IPS-NIHi11 (cell line): ENCODE data around the gene RPS6KC1.
"Not testable (repeated sequence)": the region's sequence is repeated elsewhere in the genome, so short reads cannot be mapped to it uniquely, and the experiment has no call there.

Source experiments
- DNase-seq: peaks from one replicate; pipeline ENCODE4 v3.0.0; 2012; ENCODE audit warnings: mixed read lengths, low spot score

Gene RPS6KC1

DNA sequence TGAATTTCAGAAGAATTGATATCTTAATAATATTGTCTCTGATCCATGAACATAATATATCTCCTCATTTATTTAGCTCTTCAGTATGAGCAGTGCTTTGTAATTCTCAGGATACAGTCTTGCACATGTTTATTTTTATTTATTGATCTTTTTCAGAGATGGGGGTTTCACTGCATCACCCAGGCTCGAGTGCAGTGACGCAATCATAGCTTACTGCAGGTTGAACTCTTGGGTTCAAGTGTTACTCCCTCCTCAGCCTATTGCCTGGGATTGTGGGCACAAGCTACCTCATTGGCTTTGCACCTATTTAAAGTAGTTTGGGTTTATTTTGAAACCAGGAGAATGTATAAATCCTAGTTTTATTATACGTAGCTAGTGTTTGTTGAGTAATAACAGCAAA, 4.7 kb downstream of the RPS6KC1 start:
- DNase-seq, result no peak

DNA sequence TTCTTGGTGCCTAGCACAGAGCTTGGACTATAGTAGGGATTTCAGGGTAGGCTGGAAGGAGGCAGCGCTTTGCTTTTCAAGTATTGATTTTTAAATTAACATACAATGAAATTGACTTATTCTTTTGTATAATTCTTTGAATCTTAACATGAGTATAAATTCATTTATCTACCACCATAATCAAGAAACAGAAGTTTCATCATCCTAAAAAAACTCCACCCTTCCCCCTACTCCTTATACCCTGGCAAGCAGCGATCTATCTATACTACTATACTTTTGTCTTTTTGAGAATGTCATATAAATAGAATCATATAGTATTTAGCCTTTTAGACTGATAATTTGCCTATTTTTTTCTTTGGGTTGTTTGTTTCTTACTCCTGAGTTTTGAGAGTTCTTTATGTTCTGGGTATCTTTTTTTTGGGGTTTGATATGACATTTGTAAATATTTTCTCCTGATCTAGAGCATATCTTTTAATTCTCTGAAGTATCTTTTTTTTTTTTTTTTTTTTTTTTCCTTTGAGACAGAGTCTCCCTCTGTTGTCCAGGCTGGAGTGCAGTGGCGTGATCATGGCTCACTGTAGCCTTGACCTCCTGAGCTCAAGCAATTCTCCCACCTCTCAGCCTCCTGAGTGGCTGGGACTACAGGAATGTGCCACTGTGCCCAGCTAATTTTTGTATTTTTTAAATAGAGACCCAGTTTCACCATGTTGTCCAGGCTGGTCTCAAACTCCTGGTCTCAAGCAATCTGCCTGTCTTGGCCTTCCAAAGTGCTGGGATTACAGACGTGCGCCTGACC, 6.4 kb downstream of the RPS6KC1 start:
- DNase-seq, result no peak

DNA sequence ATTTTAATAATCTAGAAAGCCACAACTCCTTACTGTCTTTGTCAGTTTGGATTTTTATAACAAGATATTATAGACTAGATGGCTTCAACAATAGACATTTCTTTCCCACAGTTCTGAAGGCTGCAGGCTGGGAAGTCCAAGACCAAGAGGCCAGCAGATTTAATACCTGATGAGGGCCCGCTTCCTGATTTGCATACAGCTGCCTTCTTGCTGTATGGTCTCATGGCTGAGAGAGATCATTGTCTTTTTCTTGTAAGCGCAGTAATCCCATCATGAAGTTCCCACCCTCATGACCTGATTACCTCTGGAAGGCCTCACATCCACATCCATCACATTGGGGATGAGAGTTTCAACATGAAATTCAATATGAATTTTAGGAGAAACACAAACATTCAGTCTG, 9.8 kb downstream of the RPS6KC1 start:
- no peak for DNase-seq

DNA sequence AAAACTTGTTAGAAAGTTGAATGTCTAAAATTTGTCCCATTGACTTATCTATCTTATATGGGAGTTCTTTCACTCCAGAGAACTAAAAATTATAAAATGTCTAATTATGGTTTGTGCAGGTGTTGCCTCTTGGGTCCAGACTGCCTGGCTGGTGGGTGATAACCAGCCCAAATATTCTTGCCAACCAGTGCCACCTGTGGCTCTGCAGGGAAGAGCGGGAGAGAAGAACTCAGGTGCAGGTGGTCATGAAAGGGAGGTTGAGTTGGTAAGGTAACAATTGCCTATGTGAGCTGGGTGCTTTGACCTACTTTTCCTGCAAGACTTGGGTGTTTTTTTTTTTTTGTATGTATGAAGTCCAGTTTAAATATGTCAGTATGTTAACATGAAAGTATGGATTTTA, 10.2 kb downstream of the RPS6KC1 start:
- DNase-seq, result peak; percentile 24

DNA sequence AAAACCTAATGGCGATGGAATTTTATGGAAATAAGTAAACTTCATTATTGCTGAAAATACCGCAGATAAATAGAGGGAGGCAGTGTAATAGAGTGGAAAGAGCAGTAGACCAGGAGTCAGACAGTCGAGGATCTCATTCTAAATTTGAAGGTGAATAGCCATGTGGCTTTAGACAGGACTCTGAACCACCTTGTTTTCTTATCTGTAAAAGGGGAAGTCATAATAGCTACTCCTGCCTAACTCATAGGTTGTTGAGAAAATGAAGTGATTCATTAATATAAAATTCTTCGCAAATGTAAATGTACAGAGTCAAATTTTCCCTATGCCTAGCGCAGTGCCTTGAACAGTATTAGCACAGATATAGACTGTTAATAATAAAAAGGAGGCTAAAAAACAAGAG, 14.8 kb downstream of the RPS6KC1 start:
- DNase-seq, result no peak

DNA sequence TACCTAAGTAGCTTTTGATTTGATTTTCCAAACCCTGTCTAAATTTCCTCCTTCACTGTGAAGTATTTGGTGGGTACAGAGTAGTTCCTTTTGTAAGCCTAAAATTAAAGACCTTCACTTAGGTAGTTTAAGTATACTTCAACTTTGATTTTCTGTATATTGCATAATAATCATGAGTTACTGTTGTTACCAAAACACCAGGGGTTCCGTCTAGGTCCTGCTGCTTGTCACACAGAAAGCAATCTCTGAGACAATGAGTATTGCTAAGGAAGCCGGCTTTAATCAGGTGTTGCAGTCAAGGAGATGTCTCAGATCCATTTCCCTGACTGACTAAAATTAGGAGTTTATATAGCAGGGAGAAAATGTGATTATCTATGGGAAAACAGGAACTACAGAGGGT, 15.3 kb downstream of the RPS6KC1 start:
- DNase-seq, result no peak

DNA sequence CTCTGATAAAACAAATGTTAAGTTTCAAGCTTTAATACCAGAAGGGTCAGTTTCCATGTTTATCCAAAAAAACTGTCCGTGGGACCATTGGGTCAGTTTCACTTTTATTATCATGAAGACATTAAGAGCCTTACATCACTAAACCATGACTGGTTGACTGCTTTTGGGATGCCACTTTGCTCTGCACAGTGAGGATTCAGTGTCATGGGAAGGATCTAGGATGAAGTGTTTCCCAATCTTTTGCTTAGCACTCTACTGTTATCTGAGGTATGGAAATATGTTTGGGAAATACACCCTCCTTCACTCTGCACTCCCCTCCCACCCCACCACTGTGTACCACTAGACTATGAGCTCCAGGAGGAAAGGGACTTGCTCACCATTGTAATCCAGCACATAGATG, 16.3 kb downstream of the RPS6KC1 start:
- no peak for DNase-seq

DNA sequence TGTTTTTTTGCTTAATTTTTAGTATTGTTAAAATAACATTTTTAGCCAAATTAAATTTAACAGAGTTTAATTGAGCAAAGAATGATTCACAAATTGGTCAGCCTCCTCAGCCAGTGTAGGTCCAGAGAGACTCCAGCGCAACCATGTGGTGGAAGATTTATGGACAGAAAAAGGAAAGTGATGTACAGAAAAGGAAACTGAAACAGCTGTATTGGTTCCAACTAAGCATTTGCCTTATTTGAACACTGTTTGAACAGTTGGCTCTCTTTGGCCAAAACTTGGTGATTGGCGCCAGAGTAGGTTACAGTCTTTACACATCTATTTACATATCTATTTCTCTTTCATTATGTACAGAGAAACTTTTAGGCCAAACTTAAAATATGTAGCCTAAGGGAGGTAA, 19.4 kb downstream of the RPS6KC1 start:
- DNase-seq, result no peak

DNA sequence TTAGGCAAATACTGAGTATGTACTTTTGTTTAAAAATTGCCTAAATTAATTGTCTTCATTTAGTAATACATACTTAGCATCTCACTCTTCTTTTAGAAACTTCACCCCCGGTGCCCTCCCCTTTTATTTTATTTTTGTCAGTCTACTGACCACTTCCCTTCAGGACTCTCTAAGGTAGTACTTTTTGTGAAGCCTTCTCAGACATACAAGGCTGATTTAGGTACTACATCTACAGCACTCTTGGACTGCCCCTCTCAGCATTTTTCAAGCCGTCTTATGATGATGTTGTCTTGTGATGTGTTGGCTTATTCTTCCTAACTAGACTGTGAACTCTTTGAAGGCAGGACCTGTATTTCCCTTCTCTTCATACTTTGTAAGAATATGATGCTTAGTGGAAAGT, 24.7 kb downstream of the RPS6KC1 start:
- no peak for DNase-seq

DNA sequence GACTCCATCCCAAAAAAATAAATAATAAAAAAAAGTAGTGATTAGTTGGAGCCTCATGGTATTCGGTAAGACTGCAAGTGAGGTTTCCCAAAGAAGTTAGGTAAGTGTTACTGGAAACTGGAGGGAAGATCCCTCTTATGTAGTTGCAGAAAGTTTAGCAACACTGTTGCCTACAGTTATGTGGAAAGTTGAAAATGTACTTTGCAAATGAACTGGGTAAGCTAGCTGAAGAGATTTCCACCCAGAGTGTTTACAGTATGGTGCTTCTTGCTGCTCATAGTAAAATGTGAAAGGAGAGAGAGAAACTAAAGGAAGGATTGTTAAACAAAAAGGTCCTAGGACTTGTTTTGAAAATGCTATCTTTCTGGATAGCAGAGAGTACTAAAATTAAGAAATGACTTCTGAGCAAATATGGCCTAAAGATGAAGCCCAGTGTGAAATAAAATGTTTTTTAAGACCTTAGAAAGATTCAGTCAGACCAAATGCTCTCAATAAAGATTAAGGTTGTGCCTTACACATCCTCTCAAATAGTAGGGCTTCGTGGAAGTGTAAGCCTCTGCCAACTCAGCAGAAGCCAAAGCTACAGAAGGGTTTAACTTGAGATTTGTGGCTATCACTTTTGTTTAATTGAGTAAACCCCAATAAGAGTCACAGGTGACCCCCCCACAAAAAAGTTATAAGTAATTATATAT, 31.5 kb downstream of the RPS6KC1 start:
- DNase-seq, result no peak

DNA sequence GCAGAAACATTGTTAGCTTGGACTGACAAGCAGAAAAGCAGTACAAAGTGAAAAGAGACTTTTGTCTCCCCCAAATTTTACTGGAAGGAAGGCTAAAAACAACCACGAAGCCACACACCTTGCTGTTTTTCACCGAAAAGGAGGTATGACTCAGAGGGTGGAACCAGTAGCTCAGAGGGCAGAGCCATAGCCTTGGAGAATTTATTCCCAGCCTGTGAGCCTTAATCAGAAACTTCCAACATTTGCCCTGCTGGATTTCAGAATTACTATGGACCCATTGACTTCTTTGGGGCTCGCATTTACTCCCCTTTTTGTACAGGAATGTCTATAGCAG, 32.0 kb downstream of the RPS6KC1 start:
- no peak for DNase-seq

DNA sequence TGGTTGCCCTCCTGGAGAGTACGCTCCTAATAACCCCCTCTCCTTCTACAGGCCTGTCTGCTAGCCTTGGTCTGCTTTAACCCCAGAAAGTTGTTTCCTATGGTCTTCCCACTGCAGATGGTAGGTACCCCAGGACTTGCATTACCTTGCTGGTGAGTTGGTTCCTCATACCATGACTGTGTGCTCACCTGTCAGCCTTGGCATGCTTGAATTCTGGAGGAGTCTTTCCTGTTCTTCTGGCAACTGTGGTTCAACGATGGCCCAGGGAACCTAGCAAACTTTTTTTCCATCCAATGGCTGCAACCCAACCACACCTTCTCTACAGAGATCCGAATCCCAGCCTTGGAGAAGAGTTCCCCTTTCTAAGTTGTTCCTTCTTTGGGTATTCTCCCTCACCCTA, 36.9 kb downstream of the RPS6KC1 start:
- no peak for DNase-seq

DNA sequence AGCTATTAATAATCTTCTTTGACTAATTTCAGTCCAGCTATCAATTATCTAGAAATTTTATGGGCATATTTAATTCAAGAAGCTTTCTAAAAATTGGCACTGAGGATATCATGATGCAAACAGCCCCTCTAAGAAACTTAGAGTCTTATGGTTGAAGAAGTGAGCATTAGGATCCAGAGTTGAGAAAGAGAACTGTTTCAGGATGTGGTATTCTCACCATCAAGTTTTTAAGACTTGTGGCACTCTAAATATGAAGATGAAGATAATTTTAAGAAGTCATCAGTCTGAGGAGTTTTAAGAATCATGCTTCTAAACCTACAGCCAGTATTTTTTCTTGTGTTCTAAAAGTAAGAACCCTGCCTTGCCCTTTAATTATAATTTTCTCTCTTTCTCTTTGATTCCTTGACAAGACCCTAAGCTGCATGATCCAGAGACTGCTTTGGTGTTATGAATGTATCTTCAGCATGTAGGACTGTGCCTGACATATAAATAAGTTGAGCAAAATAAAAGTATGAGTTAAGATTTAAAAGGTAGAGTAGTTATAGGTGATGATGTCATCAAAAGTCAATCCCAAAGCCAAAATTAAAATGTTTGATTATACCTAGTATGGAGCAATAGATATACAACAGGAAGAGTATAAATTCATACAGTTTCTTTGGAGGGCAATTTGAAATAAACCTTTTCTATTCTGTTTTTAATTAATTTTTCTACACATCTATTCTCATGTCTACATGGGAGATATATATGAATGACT, 39.1 kb downstream of the RPS6KC1 start:
- no peak for DNase-seq

DNA sequence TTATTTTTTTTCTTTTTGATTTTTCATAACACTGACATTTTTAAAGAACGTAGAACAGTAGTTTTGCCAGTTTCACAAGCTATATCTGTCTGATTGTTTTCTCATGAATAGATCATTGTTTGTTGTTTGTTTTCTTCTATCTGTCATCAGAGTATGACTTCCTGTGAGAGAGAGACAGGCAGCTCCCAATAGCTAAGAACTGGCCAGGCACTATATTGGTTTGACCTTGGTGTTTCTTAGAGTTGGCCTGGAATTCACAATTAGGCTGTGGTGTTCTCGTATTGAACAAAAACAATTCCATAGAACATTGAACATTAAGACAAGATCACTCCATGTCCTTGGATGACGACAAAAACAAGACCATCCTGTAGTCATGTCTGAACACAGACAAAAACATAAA, 43.4 kb downstream of the RPS6KC1 start:
- no peak for DNase-seq

DNA sequence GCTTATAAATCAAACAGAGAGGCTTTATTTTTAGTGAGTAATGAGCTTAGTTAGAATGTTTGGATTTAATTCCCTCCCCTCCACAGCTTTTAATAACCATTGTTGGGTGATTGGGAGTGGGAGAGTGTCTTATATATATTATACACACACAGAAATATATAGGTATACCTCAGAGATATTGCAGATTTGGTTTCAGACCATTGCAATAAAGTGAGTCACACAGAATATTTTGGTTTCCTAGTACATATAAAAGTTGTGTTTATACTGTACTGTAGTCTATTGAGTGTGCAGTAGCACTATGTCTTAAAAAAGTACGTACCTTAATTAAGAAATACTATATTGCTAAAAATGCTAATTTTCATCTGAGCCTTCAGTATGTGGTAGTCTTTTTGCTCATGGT, 44.4 kb downstream of the RPS6KC1 start:
- DNase-seq, result no peak

DNA sequence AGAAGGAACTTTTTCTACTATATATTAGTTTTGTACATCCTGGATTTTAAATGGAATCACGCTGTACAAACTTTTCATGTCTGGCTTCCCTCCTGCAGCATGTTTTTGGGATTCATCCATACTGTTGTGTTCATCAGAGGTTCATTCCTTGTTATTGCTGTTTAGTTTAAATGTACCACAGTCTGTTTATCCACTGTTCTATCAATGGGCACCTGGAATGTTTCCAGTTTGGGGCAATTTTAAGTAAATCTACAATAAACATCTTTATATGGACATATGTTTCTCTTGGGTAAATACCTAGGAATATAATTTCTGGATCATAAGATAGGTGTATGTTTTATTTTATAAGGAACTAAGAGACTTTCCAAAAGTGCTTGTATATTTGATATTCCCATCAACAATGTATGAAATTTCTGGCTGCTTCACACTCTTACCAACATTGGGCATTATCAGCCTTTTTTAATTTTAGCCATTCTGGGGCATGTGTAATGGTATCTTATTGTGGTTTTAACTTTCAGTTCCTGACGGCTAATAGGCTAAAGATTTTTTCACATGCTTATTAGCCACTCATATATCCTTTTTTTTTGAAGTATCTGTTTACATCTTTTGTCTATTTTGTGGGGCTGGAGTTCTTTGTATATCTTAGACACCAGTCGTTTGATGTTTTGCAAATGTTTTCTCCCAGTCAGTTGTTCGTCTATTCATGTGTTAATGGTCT, 48.8 kb downstream of the RPS6KC1 start:
- no peak for DNase-seq

DNA sequence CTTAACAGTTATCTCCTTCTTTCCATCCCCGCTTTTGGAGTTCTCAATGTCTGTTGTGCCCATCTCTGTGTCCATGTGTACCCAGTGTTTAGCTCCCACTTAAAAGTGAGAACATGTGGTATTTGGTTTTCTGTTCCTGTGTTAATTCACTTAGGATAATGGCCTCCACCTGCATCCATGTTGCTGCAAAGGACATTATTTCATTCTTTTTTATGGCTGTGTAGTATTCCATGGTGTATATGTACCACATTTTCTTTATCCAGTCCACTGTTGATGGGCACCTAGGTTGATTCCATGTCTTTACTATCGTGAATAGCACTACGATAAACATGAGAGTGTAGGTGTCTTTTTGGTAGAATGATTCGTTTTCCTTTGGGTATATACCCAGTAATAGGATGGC, 49.5 kb downstream of the RPS6KC1 start:
- DNase-seq, result not testable (repeated sequence)

DNA sequence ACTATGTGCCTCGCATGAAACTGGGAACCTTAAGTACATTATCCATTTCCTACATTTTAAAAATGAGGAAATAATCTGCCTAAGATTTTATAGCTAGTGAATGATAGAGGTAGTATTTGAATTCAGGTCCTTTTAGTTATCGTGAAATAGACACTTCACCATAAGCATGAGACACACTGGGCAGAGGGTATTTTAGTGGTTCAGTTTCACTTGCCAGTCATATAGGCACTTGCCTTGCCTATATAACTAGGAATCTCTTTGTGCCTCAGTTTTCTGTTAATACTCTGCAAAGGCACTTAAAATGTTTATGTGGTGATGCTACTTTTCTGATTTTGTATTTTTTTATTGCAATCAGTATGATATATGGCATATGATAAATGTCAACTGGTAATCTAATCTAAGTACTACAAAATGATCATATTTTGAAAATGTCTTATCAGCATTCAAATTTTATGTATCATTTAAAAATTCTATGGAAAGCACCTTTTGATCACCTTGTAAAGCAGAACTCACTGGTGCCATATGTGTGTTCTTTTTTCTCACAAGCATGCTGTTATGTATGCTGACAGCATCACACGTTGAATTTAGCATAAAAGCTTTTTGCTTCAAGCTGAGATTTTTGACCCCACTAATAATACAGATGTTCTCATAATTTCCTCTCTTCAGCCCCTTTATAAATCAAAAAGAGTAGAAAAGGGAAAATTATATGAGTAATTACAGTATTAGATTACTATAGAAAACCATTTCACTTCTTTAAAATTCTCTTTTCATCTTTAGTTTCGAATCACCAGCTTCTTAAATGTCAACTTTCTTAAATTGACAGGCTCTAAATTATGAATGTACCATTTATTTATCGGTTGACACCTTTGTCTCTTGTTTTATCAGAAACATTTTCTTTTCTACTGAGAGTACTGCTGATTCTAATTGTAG, 52.6 kb downstream of the RPS6KC1 start:
- no peak for DNase-seq

DNA sequence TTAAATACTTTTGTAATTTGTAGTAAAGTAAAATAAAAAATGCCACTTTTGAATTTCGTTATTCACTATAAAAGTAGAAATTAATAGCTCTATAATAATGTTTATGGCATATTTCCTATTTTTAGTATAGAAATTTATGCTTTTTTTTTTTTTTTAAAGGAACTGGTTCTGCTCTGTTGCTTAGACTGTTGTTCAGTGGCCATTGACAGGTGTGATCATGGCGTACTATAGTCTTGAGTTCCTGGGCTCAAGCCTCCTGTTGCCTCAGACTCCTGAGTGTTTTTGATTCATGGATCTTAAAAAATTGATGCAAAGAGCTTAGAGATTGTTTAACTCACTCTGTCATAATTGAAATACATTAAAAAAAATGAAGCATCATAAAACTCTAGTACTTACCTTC, 53.6 kb downstream of the RPS6KC1 start:
- DNase-seq, result no peak

DNA sequence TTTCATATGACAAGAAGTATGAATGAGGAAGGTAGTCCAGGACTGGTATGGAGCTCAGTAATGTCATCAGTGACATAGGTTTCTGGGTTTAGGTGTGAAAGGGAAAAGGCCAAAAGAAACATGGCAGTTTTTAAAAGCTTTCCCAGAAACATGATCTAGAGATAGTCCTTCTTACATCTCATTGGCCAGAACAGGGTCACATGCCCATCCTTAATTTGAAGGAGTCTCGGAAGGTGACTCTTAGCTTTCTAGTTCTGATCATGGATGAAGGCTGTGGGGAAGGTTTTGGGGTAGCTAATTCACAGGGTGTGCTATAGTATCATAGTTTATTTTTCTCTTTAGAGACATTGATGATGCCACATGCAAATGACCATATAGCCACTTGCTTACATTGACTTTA, 55.3 kb downstream of the RPS6KC1 start:
- DNase-seq, result no peak

DNA sequence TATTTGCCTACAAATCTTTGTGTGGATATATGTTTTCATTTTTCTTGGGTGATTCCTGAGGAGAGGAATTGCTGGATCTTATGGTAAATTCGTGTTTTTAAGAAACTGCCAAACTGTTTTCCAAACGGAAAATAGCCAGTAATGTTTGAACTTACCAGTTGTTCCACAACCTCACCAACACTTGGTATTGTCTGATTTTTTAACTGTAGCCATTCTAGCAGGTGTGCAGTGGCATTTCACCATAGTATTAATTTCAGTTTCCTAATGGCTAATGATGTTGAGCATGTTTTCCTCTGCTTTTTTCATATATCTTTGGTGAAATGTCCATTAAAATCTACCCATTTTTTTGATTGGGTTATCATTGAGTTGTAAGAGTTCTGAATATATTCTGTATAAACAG, 56.6 kb downstream of the RPS6KC1 start:
- DNase-seq, result no peak
